K562 (cell line): ENCODE measurements around the gene FAM200B. TPM values are rescaled to one million over a fixed set of nuclear protein-coding genes. Genes with fewer than 3 reads are reported as not detected.

Experiments used
- ATAC-seq: fragments of 200-7000 bp; cut with Tn5 transposase; 3 replicates; pipeline ENCODE4 v1.9.1; 2020; ENCODE audit warnings: moderate library complexity
- BruUV-seq: library from RNA; stranded (reverse); fragments of 400-500 nt; replicated peaks from 2 replicates; lab custom pipeline; 2021; lab: Mats Ljungman, UMichigan
- CTCF ChIA-PET: fragments of 300-600 bp; formaldehyde crosslinking; extraction: SDS; loops from one replicate; lab custom pipeline; 2021; ENCODE audit warnings: low intra/inter-chr PET ratio; lab: Yijun Ruan, JAX
- POLR2A ChIA-PET: fragments of 300-600, 350-650 bp; sonication (Branson Sonifier 250); formaldehyde crosslinking; extraction: SDS; loops from one replicate; lab custom pipeline; 2021; ENCODE audit warnings: antibody characterized with exemption, inconsistent platforms; lab: Yijun Ruan, JAX
- DNase-seq, 4 experiments: peaks; one replicate each; pipeline versions ENCODE4 v3.0.0 to v3.0.0-alpha.2; 2011 to 2018; ENCODE audit warnings: low spot score in 3 of 4, mixed read lengths in 3 of 4; ENCODE audit errors: extremely low read depth in 1 of 4
- FAIRE-seq: peaks from 2 replicates; lab custom pipeline; 2011; peaks lifted over from hg19 to GRCh38; lab: Jason Lieb, UNC
- H2AFZ ChIP-seq: 2 replicates; pipeline ENCODE4 v1.6.0; 2011; ENCODE audit warnings: low read depth, low read length, control low read depth, inconsistent platforms
- H3K27ac ChIP-seq: fragments of 200-600 bp; 3 replicates; pipeline ENCODE4 v1.8.0; 2011; ENCODE audit warnings: low read depth, mild to moderate bottlenecking, control low read depth, inconsistent platforms, low read length, moderate library complexity, mixed read lengths; ENCODE audit errors: extremely low read depth
- H3K27me3 ChIP-seq, 2 experiments: fragments of 300-600 bp in 1 of 2; 2 replicates in 1 of 2; 3 replicates in 1 of 2; pipeline versions ENCODE4 v1.6.0 to v1.8.0; 2011; ENCODE audit warnings: inconsistent platforms in 2 of 2, low read length in 2 of 2, mild to moderate bottlenecking in 1 of 2, mixed read lengths in 1 of 2, moderate library complexity in 1 of 2; ENCODE audit not compliant: control insufficient read depth in 2 of 2, insufficient read depth in 2 of 2
- H3K36me3 ChIP-seq: fragments of 300-600 bp; 3 replicates; pipeline ENCODE4 v1.8.0; 2011; ENCODE audit warnings: mild to moderate bottlenecking, low read length, inconsistent platforms; ENCODE audit not compliant: control insufficient read depth, insufficient read depth
- H3K4me1 ChIP-seq, 2 experiments: fragments of 200-600 bp in 1 of 2; replicated peaks in 1 of 2; 2 replicates in 1 of 2; 3 replicates in 1 of 2; pipeline versions ENCODE4 v1.5.1 to v1.8.0; 2011; ENCODE audit warnings: inconsistent platforms in 2 of 2, low read length in 2 of 2, mild to moderate bottlenecking in 1 of 2, mixed read lengths in 1 of 2, moderate library complexity in 1 of 2; ENCODE audit not compliant: control insufficient read depth in 2 of 2, insufficient read depth in 2 of 2
- H3K4me2 ChIP-seq: 2 replicates; pipeline ENCODE4 v1.6.1; 2011; ENCODE audit warnings: low read length, control low read depth, inconsistent platforms, mixed read lengths; ENCODE audit not compliant: insufficient read depth
- H3K4me3 ChIP-seq: fragments of 200-600 bp; sonication (generic), shearing (Covaris generic); 2 replicates; pipeline ENCODE4 v1.5.1; 2016; ENCODE audit warnings: control low read depth, inconsistent platforms
- H3K79me2 ChIP-seq: fragments of 200-600 bp; 3 replicates; pipeline ENCODE4 v1.8.0; 2011; ENCODE audit warnings: low read length, inconsistent platforms; ENCODE audit not compliant: control insufficient read depth, insufficient read depth
- H3K9ac ChIP-seq, 2 experiments: 2 replicates each; pipeline versions ENCODE4 v1.6.0 to v1.6.1; 2011; ENCODE audit warnings: low read depth in 2 of 2, low read length in 2 of 2, control low read depth in 1 of 2, inconsistent platforms in 1 of 2, mild to moderate bottlenecking in 1 of 2, mixed read lengths in 1 of 2; ENCODE audit not compliant: insufficient read depth in 1 of 2
- H3K9me1 ChIP-seq: one replicate; pipeline ENCODE4 v1.6.0; 2011; ENCODE audit warnings: inconsistent platforms, mild to moderate bottlenecking, low read length, moderate library complexity; ENCODE audit not compliant: control insufficient read depth, insufficient read depth
- H3K9me3 ChIP-seq: replicated peaks from 2 replicates; pipeline ENCODE4 v1.5.1; 2011; ENCODE audit warnings: low read depth, low read length, inconsistent platforms; ENCODE audit not compliant: control insufficient read depth, insufficient read depth
- H4K20me1 ChIP-seq: replicated peaks from 2 replicates; pipeline ENCODE4 v1.6.1; 2011; ENCODE audit warnings: low read length, inconsistent platforms, mixed read lengths; ENCODE audit not compliant: control insufficient read depth, insufficient read depth
- CXXC5 ChIP-seq: fragments of 250-450 bp; sonication (Bioruptor Pico); IDR thresholded peaks from 2 replicates; pipeline ENCODE4 v1.8.0; 2022; ENCODE audit warnings: inconsistent platforms, mild to moderate bottlenecking, moderate library complexity
- POLR2AphosphoS5 ChIP-seq: IDR thresholded peaks from 2 replicates; pipeline ENCODE4 v1.6.1; 2011; ENCODE audit warnings: mild to moderate bottlenecking, low read depth, low read length, moderate library complexity; ENCODE audit not compliant: control insufficient read depth, insufficient read depth
- SMARCA4 ChIP-seq: fragments of 450-650 bp; IDR thresholded peaks from 2 replicates; pipeline ENCODE4 v1.6.1; 2016
- WGBS: fragments of 100-300 bp; shearing (Covaris generic); methylation state at CpG from one replicate; pipeline ENCODE4 v1.1.6; 2016; ENCODE audit warnings: low coverage, mixed read lengths; ENCODE audit not compliant: insufficient coverage; ENCODE audit errors: missing lambda C conversion rate; 5-methylcytosine and 5-hydroxymethylcytosine counted together
- in situ Hi-C: fragments of 300-500 bp; cut with MboI; formaldehyde crosslinking; loops from 4 replicates; pipeline ENCODE4 v1.15.0; 2018; ENCODE audit warnings: inconsistent platforms, mixed read lengths
- intact Hi-C: fragments of 100-400 bp; cut with micrococcal nuclease; formaldehyde crosslinking; loops from 2 replicates; pipeline ENCODE4 v1.14.2; 2022
- polyA plus RNA-seq, 8 experiments: library from polyadenylated mRNA; depleted of rRNA in 4 of 8; stranded (reverse) in 5 of 8; unstranded in 3 of 8; fragments of >200 nt; fragmentation: Nextera tagmentation in 2 of 8; fragmentation: Illumina TruSeq in 1 of 8; extraction: Ambion mirVana in 2 of 8; extraction: Trizol in 1 of 8; gene quantifications; 2 replicates each; pipeline versions ENCODE4 v1.2.1 to v1.2.3, GENCODE V29; 2011 to 2014; ENCODE audit warnings: inconsistent platforms in 1 of 8, missing spikeins in 1 of 8
- total RNA-seq, 7 experiments: library from RNA; depleted of rRNA in 6 of 7; stranded (reverse); fragments of >200 nt in 6 of 7; fragmentation: Illumina TruSeq in 2 of 7; extraction: Trizol in 2 of 7; gene quantifications; 2 replicates each; pipeline versions ENCODE4 v1.2.1 to v1.2.3, GENCODE V29; 2011 to 2021; ENCODE audit warnings: low replicate concordance in 1 of 7
- TF ChIP-seq, protein P1 (sequence below), 2 experiments: fragments of 250-450 bp in 1 of 2; fragments of 450-650 bp in 1 of 2; sonication (Bioruptor Pico) in 1 of 2; IDR thresholded peaks; 2 replicates each; pipeline versions ENCODE4 v1.6.1 to v1.8.0; 2016 to 2021; ENCODE audit warnings: mild to moderate bottlenecking in 2 of 2, moderate library complexity in 2 of 2, missing compliant biosample characterization in 1 of 2, missing genetic modification characterization in 1 of 2
- TF ChIP-seq, protein P2 (sequence below): IDR thresholded peaks from 2 replicates; pipeline ENCODE4 v1.6.1; 2011; ENCODE audit not compliant: insufficient read length; ENCODE audit errors: extremely low read depth
- TF ChIP-seq, protein P3 (sequence below): fragments of 200-800 bp; sonication (Bioruptor generic); IDR thresholded peaks from 2 replicates; pipeline ENCODE4 v1.6.1; 2016; ENCODE audit warnings: missing genetic modification characterization, missing compliant biosample characterization

The FAM200B gene
- total and polyA plus RNA-seq, 9 of the 15 experiments (the other 6 are each of a cell fraction or from before 2014, with no cell fraction given), result 17.4 to 48.0 (median 25.5) TPM

DNA sequence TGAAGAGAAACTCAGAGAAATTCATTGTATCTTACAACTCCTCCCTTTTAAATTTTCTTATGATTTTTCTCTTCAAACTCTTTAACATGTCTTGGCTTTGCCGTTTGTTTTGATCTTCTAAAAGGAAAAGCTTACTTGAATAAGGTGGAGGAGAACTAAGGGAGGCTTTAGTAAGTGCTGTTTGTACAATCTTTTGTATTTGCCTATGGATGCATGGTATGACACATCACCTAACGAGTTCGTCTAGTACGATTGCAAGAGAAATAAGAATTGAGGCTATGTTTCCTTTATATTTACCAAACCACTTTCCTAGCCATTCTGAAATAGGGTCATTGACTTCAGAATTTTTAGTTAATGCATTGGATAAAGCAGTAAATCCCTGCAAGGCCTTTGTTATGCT lies 12.8 kb downstream of the FAM200B start (continued):
- TF ChIP-seq, protein P1, sequence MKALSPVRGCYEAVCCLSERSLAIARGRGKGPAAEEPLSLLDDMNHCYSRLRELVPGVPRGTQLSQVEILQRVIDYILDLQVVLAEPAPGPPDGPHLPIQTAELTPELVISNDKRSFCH (CRISPR knock-in tag; IDR thresholded peaks at IDR 0.05), result no peak
- TF ChIP-seq, protein P1 (tag; IDR thresholded peaks at IDR 0.05), result no peak
- TF ChIP-seq, protein P2, sequence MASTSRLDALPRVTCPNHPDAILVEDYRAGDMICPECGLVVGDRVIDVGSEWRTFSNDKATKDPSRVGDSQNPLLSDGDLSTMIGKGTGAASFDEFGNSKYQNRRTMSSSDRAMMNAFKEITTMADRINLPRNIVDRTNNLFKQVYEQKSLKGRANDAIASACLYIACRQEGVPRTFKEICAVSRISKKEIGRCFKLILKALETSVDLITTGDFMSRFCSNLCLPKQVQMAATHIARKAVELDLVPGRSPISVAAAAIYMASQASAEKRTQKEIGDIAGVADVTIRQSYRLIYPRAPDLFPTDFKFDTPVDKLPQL, result no peak
- no peak for TF ChIP-seq POLR2AphosphoS5

DNA sequence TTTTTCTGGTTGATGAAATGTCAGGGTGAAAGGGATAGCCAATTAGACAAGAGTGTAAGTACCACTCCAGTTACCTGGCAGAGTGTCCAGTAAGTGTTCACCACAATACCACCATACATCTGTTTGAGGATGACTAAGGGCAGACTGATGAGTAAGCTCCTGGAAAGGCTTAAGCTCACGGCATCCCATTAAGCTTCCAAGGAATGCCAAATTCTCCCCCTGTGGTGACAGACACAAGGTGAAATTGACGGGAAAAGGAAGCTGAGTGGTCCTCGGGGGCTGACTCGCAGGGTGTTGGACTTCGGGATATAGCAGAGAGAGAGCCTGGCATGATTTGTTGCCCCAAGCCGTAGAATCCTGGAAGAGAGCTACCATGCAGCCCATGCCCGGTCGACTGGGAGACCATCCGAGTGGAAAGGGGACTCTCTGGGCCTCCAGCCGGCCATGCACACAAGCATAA lies 13.6 kb downstream of the FAM200B start:
- no peak overlapping the region for H3K4me2 ChIP-seq
- H3K9me3 ChIP-seq, result peaks cover 3% of the 10 kb centered on the region; the same call in 1 of the 2 replicates
- H2AFZ ChIP-seq, result no peak overlapping the region
- H3K9me1 ChIP-seq, result no peaks in the 10 kb centered on the region
- intact Hi-C loops, result no loop called here
- H3K27me3 ChIP-seq, result peaks cover 8 to 12% of the 10 kb centered on the region in 2 experiments; a peak in 4 of 5 replicates
- H3K9ac ChIP-seq, result no peak overlapping the region
- WGBS, result 6% methylated on average over 10 of the region's 10 CpGs
- ChIA-PET CTCF (no interaction called here), POLR2A (interaction anchor here (0.9 kb wide), 1 partner anchor 56 kb away, joined by 3 read pairs; no protein-coding TSS in a partner anchor)
- FAIRE-seq (no peak), DNase-seq (no peak), ATAC-seq (no peak)
- H3K79me2 ChIP-seq, result no peaks in the 10 kb centered on the region
- no peak overlapping the region for H3K4me3 ChIP-seq
- H3K4me1 ChIP-seq, result no peaks in the 10 kb centered on the region
- no peaks in the 10 kb centered on the region for H3K36me3 ChIP-seq
- H3K27ac ChIP-seq, result no peak overlapping the region
- in situ Hi-C loops, result no loop called here
- no peaks in the 10 kb centered on the region for H4K20me1 ChIP-seq
- no TSS peak for BruUV-seq
- TF ChIP-seq SMARCA4 (no peak), CXXC5 (CRISPR knock-in tag) (no peak)
- TF ChIP-seq, protein P3, sequence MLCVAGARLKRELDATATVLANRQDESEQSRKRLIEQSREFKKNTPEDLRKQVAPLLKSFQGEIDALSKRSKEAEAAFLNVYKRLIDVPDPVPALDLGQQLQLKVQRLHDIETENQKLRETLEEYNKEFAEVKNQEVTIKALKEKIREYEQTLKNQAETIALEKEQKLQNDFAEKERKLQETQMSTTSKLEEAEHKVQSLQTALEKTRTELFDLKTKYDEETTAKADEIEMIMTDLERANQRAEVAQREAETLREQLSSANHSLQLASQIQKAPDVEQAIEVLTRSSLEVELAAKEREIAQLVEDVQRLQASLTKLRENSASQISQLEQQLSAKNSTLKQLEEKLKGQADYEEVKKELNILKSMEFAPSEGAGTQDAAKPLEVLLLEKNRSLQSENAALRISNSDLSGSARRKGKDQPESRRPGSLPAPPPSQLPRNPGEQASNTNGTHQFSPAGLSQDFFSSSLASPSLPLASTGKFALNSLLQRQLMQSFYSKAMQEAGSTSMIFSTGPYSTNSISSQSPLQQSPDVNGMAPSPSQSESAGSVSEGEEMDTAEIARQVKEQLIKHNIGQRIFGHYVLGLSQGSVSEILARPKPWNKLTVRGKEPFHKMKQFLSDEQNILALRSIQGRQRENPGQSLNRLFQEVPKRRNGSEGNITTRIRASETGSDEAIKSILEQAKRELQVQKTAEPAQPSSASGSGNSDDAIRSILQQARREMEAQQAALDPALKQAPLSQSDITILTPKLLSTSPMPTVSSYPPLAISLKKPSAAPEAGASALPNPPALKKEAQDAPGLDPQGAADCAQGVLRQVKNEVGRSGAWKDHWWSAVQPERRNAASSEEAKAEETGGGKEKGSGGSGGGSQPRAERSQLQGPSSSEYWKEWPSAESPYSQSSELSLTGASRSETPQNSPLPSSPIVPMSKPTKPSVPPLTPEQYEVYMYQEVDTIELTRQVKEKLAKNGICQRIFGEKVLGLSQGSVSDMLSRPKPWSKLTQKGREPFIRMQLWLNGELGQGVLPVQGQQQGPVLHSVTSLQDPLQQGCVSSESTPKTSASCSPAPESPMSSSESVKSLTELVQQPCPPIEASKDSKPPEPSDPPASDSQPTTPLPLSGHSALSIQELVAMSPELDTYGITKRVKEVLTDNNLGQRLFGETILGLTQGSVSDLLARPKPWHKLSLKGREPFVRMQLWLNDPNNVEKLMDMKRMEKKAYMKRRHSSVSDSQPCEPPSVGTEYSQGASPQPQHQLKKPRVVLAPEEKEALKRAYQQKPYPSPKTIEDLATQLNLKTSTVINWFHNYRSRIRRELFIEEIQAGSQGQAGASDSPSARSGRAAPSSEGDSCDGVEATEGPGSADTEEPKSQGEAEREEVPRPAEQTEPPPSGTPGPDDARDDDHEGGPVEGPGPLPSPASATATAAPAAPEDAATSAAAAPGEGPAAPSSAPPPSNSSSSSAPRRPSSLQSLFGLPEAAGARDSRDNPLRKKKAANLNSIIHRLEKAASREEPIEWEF, result no peak
